Measurements from ENCODE around the gene SDHAF2. TPM values are rescaled to one million over a fixed set of nuclear protein-coding genes. Genes with fewer than 3 reads are reported as not detected.

SDHAF2 gene
- total RNA-seq, 2 donors from 2014 or later, result 24.6 to 59.4 TPM

GRCh38 chr11:61404641-61405040 lies 25.3 kb upstream of the SDHAF2 start:
- DNase-seq (ENCODE audit: low spot score), result no peak
- Histone ChIP-seq H3K4me1 (replicated peaks) (peaks cover 3% of the 10 kb centered on the region), H3K27me3 (replicated peaks; ENCODE audit: insufficient read depth) (no peaks in the 10 kb centered on the region), H3K36me3 (peaks cover 7 to 22% of the 10 kb centered on the region in 2 donors), H3K27ac (no peak overlapping the region), H3K9me3 (no peaks in the 10 kb centered on the region), H3K4me3 (no peak overlapping the region)
- no peak for TF ChIP-seq POLR2A (IDR thresholded peaks at IDR 0.05)
- 66% methylated on average over 4 of the region's 4 CpGs for WGBS
- intact Hi-C loops (cut with DNase I), result no loop called here

GRCh38 chr11:61406067-61406466 lies 23.9 kb upstream of the SDHAF2 start:
- peaks cover 3% of the 10 kb centered on the region for H3K4me1 ChIP-seq (replicated peaks)
- DNase-seq (ENCODE audit: low spot score), result no peak
- TF ChIP-seq, protein P1, sequence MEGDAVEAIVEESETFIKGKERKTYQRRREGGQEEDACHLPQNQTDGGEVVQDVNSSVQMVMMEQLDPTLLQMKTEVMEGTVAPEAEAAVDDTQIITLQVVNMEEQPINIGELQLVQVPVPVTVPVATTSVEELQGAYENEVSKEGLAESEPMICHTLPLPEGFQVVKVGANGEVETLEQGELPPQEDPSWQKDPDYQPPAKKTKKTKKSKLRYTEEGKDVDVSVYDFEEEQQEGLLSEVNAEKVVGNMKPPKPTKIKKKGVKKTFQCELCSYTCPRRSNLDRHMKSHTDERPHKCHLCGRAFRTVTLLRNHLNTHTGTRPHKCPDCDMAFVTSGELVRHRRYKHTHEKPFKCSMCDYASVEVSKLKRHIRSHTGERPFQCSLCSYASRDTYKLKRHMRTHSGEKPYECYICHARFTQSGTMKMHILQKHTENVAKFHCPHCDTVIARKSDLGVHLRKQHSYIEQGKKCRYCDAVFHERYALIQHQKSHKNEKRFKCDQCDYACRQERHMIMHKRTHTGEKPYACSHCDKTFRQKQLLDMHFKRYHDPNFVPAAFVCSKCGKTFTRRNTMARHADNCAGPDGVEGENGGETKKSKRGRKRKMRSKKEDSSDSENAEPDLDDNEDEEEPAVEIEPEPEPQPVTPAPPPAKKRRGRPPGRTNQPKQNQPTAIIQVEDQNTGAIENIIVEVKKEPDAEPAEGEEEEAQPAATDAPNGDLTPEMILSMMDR (IDR thresholded peaks at IDR 0.05), result no peak
- TF ChIP-seq POLR2A (IDR thresholded peaks at IDR 0.05), result no peak
- no peak for TF ChIP-seq POLR2AphosphoS5 (IDR thresholded peaks at IDR 0.05)
- H3K9me3 ChIP-seq, result no peaks in the 10 kb centered on the region
- no peaks in the 10 kb centered on the region for H3K27me3 ChIP-seq (replicated peaks; ENCODE audit: insufficient read depth)
- intact Hi-C loops (cut with DNase I), result no loop called here
- WGBS, result 75% methylated on average over 2 of the region's 2 CpGs
- peaks cover 7 to 28% of the 10 kb centered on the region in 2 donors for H3K36me3 ChIP-seq
- H3K4me3 ChIP-seq, result no peak overlapping the region
- no peak overlapping the region for H3K27ac ChIP-seq

DNA sequence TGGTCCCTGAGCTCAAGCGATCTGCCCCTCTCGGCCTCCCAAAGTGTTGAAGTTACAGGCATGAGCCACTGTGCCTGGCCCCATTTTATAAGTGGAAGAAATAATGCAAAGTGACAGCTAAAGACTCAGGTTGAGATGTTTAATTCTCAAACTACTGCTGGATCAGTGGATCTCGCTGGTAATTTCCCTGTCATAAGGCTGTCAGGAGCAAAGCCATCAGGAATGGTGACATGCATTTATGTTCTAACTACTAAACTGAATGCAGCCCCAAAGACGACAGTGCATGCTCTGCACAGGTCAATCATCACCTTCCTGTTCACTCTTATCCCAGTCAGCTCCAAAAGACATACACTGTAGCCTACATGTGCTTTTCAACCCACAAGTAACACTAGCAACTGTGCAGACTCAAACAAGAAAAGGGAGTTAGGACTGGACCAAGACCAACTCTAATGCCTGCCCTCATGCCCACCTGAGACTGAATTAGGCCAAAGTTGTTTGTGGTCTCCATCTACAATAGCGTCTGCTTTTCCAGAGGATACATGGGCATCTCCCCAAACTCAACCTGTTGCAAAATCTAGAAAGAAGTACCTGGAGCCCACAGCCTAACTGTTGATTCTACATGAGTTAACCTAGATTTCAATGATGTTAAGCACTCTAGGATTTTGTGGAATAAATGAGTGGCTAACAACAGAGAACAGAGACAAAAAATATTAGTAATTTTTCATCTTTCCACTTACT lies 22.8 kb upstream of the SDHAF2 start:
- no peak overlapping the region for H3K27ac ChIP-seq
- H3K27me3 ChIP-seq (replicated peaks; ENCODE audit: insufficient read depth), result no peaks in the 10 kb centered on the region
- H3K36me3 ChIP-seq, result peaks cover 12 to 33% of the 10 kb centered on the region in 2 donors
- DNase-seq (ENCODE audit: low spot score), result no peak
- TF ChIP-seq POLR2A (IDR thresholded peaks at IDR 0.05), result no peak
- no peaks in the 10 kb centered on the region for H3K9me3 ChIP-seq
- peaks cover 3% of the 10 kb centered on the region for H3K4me1 ChIP-seq (replicated peaks)
- WGBS, result 93% methylated on average over 5 of the region's 5 CpGs
- H3K4me3 ChIP-seq, result no peak overlapping the region
- intact Hi-C loops (cut with DNase I), result no loop called here

- 76% methylated on average over 9 of the region's 9 CpGs for WGBS
- no peak for TF ChIP-seq POLR2A (IDR thresholded peaks at IDR 0.05)
- TF ChIP-seq, protein P1 (IDR thresholded peaks at IDR 0.05), result no peak
- no peak for TF ChIP-seq POLR2AphosphoS5 (IDR thresholded peaks at IDR 0.05)
- H3K4me1 ChIP-seq (replicated peaks), result no peaks in the 10 kb centered on the region
- DNase-seq (ENCODE audit: low spot score), result no peak
- H3K36me3 ChIP-seq, result peaks cover 21 to 37% of the 10 kb centered on the region in 2 donors
- intact Hi-C loops (cut with DNase I), result no loop called here
- no peak overlapping the region for H3K27ac ChIP-seq
- no peaks in the 10 kb centered on the region for H3K27me3 ChIP-seq (replicated peaks; ENCODE audit: insufficient read depth)
- no peaks in the 10 kb centered on the region for H3K9me3 ChIP-seq
- no peak overlapping the region for H3K4me3 ChIP-seq
These were observed 18.3 kb upstream of the SDHAF2 start for GRCh38 chr11:61411589-61411988.

- intact Hi-C loops (cut with DNase I), result no loop called here
- no peak for DNase-seq (ENCODE audit: low spot score)
- no peaks in the 10 kb centered on the region for H3K4me1 ChIP-seq (replicated peaks)
- H3K36me3 ChIP-seq, result peaks cover 19 to 40% of the 10 kb centered on the region in 2 donors
- no peak overlapping the region for H3K27ac ChIP-seq
- 74% methylated on average over 3 of the region's 3 CpGs for WGBS
- TF ChIP-seq POLR2A (IDR thresholded peaks at IDR 0.05) (no peak), POLR2AphosphoS5 (IDR thresholded peaks at IDR 0.05) (no peak)
- TF ChIP-seq, protein P1 (IDR thresholded peaks at IDR 0.05), result no peak
- H3K9me3 ChIP-seq, result no peaks in the 10 kb centered on the region
- no peaks in the 10 kb centered on the region for H3K27me3 ChIP-seq (replicated peaks; ENCODE audit: insufficient read depth)
- no peak overlapping the region for H3K4me3 ChIP-seq
These were observed 16.4 kb upstream of the SDHAF2 start for GRCh38 chr11:61413496-61413895.

DNA sequence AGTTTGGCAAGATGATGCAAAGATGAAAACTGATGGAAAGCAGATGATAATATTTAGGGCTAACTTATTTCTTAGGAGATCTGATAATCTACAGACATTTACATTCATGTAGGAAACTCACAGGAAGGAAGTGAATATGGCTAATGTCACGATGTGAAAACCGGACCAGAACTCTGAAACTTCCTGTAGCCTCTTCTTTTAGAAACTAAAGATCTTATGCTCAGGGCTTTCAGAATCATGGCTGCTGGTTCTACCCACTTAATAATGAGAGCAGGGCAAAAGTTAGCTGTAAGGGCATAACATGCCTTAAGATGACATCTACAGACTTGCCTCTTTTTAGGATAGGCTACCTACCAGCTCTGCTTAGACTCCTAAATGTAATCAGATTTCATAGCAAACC lies 15.4 kb upstream of the SDHAF2 start:
- H3K9me3 ChIP-seq, result no peaks in the 10 kb centered on the region
- H3K36me3 ChIP-seq, result peaks cover 20 to 33% of the 10 kb centered on the region in 2 donors
- TF ChIP-seq, protein P1 (IDR thresholded peaks at IDR 0.05), result no peak
- TF ChIP-seq POLR2A (IDR thresholded peaks at IDR 0.05) (no peak), POLR2AphosphoS5 (IDR thresholded peaks at IDR 0.05) (no peak)
- intact Hi-C loops (cut with DNase I), result no loop called here
- no peaks in the 10 kb centered on the region for H3K4me1 ChIP-seq (replicated peaks)
- H3K27me3 ChIP-seq (replicated peaks; ENCODE audit: insufficient read depth), result no peaks in the 10 kb centered on the region
- H3K4me3 ChIP-seq, result no peak overlapping the region
- DNase-seq (ENCODE audit: low spot score), result no peak
- 88% methylated on average over 2 of the region's 2 CpGs for WGBS
- H3K27ac ChIP-seq, result no peak overlapping the region
